Stimulated activated CD4-positive, alpha-beta T cell treated with anti-CD3 and anti-CD28 coated beads, Interleukin-2, amount 100 ng/mL, for 24 hours (primary cell): Measurements from ENCODE around the gene MYO18B.

Experiments used
- DNase-seq, 2 donors: peaks; one replicate each; pipeline ENCODE4 v3.0.0-alpha.2; 2020

The MYO18B gene

DNA sequence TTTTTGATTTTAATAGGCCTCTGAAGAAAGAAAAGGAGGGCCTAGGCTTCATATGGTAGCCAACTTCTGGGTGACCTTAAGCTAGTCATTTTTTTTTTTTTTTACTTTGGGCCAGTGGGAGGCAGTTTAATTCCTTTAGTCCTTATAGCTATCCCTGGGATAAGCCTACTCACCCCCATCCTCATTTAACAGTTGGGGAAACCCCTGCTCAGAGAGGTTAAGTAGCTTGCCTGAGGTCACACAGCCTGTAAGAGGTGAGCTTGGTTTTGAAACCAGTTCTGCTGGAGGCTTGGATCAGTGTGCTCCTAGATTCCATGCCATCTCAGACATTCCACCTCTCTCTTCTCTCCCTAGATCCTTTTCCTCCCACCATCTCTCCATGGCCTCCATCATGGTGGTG is 86.4 kb downstream of the MYO18B start:
- no peak for DNase-seq

DNA sequence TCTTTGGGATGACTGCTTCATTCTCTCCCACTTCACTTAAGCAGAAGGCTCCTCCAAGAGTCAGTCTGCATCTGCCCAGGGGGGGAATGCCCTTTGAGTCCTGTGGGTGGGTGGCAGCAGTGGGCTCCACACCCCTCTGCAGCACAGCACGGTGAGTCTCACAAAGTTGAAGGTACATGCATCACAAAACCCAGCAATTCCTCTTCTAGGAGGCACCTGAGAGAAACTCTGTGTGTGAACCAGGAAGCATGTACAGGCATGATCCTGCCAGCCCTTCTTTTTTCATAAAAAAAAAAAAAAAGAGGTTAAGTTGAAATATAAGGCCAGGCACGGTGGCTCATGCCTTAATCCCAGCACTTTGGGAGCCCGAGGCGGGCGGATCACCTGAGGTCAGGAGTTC is 87.2 kb downstream of the MYO18B start:
- DNase-seq, result no peak

DNA sequence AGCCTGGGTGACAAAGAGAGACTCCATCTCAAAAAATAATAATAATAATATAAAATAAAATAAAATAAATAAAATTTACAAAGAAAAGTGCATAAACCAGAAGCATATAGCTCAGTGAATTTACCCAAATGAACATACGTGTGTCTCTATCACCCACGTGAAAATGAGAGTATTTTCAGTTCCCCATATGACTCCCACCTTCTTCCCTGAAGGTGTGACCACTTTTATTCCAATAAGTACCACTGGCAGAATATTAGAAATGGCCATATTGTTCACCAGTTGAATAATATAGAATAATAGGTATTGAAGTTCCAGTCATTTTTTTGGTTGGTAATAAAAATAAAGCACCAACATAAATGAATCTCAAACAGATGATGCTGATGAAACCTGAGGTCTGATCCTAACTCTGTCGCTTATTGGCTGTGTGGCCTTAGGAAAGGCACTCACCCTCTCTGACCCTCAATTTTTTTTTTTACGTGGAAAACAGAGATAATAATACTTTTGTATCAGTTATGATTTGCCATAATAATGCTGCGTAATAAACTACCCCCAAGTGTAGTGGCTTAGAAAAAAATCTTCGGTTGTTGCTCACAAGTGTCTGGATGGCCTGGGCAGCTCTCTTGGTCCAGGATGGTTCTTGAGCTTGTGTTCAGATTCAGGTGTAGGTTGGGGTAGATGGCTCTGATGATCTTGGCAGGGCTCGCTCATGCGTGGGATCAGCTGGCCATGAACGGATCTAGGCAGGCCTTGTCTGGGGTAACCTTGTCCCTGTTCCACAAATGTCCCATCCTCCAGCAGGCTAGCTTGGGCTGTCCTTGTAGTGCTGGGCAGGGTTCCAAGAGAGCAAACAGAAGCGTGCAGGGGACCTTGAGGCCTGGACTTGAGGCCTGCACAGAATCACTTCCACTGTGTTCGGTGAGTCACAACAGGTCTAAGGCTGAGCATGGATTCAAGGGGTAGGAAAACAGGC is 88.1 kb downstream of the MYO18B start:
- no peak for DNase-seq

DNA sequence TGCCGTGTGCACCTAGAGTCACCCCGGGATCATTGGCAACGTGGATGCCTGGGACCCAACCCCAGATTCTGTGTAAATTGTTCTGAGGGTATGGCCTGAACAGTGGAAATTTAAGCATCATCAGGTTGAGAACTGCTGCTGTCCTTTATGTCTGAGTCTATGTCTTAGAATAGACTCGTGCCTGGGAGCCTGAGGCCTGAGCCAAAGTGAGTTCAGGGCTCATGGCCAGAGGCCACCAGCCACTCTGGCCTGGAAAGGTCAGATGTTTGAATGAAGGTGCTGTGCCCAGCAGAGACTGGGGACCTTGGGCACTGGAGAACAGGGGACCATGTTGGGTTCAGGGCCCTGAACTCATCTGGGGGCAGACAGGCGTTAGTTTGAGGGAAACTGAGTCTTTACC is 91.1 kb downstream of the MYO18B start:
- DNase-seq, result no peak

- DNase-seq, result no peak
These were observed 91.7 kb downstream of the MYO18B start for GRCh38 chr22:25833676-25834075.

- no peak for DNase-seq
These were observed 92.5 kb downstream of the MYO18B start for GRCh38 chr22:25834490-25834889.

DNA sequence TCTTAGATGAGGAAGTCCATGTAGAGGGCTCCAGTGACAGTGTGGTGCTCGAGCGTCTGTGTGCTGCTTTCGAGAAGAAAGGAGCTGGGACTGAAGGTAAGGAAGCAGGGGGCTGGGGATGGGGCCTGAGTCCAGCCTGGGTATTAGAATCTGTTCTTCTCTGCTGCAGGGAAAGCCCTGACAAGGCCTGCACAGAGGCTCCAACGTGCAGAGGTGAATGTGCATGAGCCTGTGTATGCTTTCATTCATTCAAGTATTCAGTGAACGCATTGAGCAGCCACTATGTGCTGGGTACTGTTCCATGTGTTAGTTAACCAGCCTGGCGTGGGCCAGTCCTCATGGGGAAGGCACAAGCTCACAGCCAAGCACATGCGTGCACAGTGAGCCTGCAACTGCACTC is 93.4 kb downstream of the MYO18B start:
- no peak for DNase-seq

DNA sequence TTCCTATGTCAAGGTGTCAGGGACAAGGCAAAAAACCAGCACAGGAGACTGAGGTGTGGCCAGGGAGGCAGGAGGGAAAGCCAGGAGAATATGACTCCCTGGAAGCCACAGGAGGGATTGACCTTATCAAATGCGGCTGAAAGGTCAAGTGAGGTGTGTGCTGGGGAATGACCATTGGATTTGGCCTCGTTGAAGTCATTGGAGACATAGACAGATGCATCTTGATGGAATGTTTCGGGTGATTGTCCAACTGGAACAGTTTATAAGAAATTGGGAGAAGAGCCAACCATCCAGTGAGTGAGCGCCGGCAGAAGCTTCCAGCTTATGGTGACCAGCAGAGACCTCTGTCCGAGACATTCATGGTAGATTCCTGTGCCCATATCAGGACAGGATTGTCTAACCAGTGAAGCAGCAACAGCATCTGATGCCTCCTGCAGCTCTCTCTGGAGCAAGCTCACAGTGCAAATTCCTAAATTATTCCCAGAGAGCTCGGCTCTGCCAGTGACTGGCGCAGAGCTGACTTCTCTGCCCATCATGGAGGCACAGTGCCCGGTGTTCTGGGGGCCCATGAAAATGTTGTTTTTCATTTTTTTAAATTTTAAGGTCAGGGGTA is 95.4 kb downstream of the MYO18B start:
- no peak for DNase-seq

- no peak for DNase-seq
These were observed 97.2 kb downstream of the MYO18B start for GRCh38 chr22:25838960-25839741.

- DNase-seq, result no peak
These were observed 97.8 kb downstream of the MYO18B start for GRCh38 chr22:25839755-25840154.

DNA sequence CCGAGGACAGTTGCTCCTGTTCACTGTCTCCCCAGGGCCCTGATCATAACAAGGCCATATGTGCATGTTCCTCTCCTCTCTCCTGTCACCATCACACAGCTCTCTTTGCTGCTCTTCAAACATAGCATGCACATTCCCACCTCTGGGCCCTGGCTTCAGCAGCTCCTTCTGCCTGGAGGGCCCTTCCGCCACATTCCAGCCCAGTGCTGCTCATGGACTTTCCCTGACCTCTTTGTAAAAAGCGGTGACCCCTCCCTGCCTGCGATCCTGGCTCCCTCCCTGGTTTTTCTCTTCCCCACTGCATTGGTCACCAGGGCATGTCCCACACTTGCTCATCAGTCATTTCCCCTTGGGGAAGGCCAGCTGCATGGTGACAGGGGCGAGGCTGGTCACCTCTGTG is 98.2 kb downstream of the MYO18B start:
- DNase-seq, result no peak

DNA sequence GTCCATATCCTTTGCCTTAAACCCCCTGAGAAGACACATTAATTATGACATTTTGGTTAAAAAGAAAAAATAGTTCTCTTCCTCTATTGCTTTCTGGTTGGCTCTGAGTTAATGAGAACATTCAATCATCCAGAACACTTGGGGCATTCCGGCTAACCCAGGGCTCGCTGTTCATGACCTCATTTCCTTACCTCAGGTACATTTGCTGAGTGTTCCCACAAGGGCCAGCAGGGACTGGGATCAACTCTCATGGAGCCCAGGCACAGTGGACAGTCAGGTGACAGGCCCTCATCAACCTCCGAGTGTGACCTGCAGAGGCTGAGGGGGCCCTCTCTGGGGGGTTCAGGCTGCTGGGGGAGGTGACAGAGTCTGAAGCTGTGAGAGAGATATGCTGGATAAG is 98.9 kb downstream of the MYO18B start:
- no peak for DNase-seq

- no peak for DNase-seq
These were observed 99.8 kb downstream of the MYO18B start for GRCh38 chr22:25841775-25842174.

DNA sequence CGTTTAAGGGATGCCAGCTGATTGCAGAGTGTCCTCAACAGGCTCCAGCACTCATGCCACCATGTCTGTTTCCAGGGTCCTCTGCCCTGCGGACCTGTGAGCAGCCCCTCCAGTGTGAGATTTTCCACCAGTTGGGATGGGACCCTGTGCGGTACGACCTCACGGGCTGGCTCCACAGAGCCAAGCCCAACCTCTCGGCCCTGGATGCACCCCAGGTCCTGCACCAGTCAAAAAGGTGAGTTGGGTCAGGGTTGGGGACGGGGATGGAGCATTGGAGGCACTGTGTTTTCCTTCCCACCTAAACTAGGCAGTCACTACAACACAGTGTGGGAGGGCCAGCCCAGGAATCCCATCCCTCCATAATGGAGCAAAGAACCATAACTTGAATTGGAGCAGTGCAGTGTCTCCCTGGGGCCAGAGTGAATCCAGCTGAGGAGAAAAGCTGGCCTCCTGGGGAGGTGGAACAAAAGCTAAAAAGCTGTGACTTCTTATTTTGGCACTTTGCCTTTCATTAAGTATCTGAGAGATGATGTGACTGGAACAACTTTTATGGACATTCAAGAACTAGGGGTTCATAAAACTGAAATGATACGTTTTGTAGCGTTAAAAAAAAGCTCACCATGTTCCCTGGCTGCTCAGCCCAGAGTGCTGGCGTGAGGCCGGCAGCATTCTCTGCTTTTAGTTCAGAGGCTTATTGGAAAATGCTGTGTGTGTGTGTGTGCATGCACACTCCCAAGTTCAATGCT is 101.8 kb downstream of the MYO18B start:
- DNase-seq, result no peak

DNA sequence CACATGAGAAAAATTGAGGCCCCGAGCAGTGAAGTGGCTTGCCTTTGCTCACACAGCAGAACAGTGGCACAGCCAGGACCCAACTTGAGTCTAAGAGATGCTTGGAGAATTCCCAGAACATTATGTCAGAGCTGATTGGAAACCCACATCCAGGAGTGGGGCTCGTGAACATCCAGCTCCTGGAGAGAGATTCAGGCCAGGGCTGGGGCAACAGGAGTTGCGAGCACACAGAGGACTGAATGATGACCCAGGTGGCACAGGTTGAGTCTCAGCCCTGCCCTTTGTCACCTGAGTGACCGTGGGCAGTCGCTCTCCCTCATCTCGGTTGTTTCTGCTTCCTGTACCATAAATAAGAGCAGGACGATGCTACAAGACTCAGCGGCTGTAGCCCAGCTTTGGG is 102.6 kb downstream of the MYO18B start:
- DNase-seq, result no peak

GRCh38 chr22:25845985-25846745 is 104.2 kb downstream of the MYO18B start:
- DNase-seq, result no peak

DNA sequence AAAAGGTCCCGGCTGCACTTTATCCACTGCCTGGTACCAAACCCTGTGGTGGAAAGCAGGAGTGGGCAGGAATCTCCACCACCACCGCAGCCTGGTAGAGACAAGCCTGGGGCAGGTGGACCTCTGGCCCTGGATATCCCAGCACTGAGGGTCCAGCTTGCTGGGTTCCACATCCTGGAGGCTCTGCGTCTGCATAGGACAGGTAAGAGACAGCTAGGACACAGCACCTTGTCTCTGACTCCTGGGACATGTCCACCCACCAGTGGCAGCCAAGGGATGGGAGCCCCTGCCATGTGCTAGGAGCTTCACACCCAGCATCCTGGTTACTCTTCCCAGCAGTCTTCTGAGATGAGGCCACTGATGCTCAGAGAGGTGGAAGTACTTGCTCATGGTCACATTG is 105.5 kb downstream of the MYO18B start:
- DNase-seq, result no peak

DNA sequence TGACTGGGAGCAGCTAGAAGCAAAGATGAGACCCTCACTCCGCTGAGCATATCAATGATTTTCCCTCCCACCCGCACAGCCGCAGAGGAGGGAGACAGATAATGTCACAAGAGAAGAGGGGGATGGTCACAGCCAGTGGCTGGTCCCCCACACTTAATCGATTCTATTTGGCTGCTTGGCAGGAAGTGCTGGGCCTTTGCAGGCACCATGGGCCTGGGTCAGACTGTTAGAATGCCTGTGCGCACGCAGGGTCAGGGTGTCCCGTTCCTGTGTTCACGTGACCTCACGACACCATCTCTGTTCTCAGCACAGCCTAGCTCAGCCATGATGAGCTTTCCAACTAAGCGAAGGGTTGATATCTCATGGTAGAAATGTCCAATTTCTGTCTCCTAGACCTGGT is 107.0 kb downstream of the MYO18B start:
- DNase-seq, result no peak

- no peak for DNase-seq
These were observed 107.5 kb downstream of the MYO18B start for GRCh38 chr22:25849522-25849921.

DNA sequence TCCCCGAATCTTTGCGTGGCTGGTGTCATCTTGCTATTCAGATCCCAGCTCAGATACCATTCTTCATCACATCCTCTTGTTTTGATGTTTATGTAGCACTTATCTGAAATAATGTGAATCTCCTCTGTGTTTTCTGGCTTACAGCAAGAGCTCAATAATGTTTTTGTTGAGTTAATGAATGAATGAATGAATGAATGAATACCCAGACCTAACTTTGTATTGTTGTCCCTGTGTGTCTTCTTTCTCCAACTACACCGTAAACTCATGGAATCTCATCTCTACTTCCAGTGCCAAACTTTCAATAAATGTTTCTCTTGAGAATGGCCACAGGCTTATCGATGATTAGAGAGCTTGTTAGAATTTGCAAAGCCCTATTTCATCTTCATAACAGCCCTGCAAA is 110.2 kb downstream of the MYO18B start:
- DNase-seq, result no peak

DNA sequence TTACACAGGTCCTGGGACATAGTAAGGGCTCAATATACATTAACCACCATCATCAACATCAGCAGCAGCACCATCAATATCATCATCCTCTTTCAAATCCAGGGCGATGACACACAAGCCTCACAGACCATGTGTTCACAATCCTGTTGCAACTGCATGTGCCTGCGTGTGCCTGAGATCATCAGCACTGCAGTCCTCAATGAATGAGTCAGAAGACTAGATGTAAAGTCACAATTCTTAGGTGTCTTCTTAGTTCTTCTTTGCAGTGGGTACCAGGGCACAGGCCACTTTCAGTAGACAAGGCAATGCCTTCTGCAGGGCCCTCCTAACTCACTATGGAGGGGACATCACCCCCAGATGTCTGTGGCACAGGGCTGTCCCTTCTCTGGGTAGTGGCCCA is 111.1 kb downstream of the MYO18B start:
- DNase-seq, result no peak
